ENCODE results near the gene ADH1B. TPM values are rescaled to one million over a fixed set of nuclear protein-coding genes. Genes with fewer than 3 reads are reported as not detected.

ADH1B gene
- total and polyA plus RNA-seq, 4 donors = 38.3 to 1,460 (median 911) TPM

DNA sequence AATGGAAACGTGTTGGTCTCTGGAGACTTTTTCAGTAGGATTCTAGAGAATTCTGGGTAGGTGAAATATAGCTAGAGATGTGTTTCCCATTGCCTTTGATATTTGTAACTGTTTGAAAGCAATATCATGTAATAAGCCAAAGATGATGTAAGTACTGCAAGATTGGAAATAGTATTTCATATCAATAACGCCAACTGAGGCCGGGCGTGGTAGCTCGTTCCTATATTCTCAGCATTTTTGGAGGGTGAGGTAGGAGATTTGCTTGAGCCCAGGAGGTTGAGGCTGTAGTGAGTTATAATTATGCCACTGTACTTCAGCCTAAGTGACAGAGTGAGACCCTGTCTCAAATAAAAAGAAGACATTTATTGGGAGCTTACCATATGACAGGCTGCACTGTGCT lies 39.9 kb downstream of the ADH1B start:
- TF ChIP-seq, protein P1, sequence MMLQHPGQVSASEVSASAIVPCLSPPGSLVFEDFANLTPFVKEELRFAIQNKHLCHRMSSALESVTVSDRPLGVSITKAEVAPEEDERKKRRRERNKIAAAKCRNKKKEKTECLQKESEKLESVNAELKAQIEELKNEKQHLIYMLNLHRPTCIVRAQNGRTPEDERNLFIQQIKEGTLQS (IDR thresholded peaks at IDR 0.05) = no peak
- TF ChIP-seq FOXA1 (IDR thresholded peaks at IDR 0.05) (no peak), RXRA (IDR thresholded peaks at IDR 0.05) (no peak), FOXA2 (IDR thresholded peaks at IDR 0.05) (no peak), NR2F2 (IDR thresholded peaks at IDR 0.05) (no peak), TAF1 (conservative IDR thresholded peaks at IDR 0.05) (no peak), YY1 (IDR thresholded peaks at IDR 0.05) (no peak)
- TF ChIP-seq, protein P2, sequence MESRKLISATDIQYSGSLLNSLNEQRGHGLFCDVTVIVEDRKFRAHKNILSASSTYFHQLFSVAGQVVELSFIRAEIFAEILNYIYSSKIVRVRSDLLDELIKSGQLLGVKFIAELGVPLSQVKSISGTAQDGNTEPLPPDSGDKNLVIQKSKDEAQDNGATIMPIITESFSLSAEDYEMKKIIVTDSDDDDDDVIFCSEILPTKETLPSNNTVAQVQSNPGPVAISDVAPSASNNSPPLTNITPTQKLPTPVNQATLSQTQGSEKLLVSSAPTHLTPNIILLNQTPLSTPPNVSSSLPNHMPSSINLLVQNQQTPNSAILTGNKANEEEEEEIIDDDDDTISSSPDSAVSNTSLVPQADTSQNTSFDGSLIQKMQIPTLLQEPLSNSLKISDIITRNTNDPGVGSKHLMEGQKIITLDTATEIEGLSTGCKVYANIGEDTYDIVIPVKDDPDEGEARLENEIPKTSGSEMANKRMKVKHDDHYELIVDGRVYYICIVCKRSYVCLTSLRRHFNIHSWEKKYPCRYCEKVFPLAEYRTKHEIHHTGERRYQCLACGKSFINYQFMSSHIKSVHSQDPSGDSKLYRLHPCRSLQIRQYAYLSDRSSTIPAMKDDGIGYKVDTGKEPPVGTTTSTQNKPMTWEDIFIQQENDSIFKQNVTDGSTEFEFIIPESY (IDR thresholded peaks at IDR 0.05) = no peak
- TF ChIP-seq, protein P3, sequence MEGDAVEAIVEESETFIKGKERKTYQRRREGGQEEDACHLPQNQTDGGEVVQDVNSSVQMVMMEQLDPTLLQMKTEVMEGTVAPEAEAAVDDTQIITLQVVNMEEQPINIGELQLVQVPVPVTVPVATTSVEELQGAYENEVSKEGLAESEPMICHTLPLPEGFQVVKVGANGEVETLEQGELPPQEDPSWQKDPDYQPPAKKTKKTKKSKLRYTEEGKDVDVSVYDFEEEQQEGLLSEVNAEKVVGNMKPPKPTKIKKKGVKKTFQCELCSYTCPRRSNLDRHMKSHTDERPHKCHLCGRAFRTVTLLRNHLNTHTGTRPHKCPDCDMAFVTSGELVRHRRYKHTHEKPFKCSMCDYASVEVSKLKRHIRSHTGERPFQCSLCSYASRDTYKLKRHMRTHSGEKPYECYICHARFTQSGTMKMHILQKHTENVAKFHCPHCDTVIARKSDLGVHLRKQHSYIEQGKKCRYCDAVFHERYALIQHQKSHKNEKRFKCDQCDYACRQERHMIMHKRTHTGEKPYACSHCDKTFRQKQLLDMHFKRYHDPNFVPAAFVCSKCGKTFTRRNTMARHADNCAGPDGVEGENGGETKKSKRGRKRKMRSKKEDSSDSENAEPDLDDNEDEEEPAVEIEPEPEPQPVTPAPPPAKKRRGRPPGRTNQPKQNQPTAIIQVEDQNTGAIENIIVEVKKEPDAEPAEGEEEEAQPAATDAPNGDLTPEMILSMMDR (IDR thresholded peaks at IDR 0.05; ENCODE audit: low read depth, low read length, missing input control) = no peak
- WGBS = 92% methylated on average over 5 of the region's 5 CpGs

DNA sequence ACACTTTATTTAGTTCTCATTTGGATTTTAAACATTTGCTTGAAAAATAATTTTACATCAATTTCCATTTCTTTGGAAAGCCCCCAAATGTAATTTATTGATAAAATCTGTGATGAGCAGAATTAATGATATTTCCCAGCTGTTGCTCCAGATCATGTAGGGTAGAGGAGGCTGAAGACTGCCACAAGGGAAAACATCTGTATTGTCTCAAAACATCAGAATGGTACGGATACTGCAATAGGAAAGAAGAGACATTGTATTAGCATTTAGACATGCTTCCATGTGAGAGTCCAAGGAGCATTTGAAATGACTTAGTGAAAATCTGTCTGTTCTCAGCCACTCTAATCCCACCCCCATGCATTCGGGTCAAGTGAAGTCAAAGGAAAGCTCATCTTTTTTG lies 44.8 kb downstream of the ADH1B start:
- Histone ChIP-seq H3K9ac (ENCODE audit: low read depth in 1 of 2, low read length in 2 of 2) (no peak overlapping the region), H3K9me3 (ENCODE audit: control insufficient read depth in 4 of 4, low read length in 3 of 4) (no peaks in the 10 kb centered on the region), H3K27ac (ENCODE audit: low read depth in 1 of 2, low read length in 2 of 2) (no peak overlapping the region), H3K4me3 (ENCODE audit: low read depth in 1 of 3, low read length in 3 of 3) (no peak overlapping the region), H3K27me3 (ENCODE audit: control insufficient read depth in 4 of 4, insufficient read depth in 4 of 4, low read length in 3 of 4) (no peaks in the 10 kb centered on the region), H3K36me3 (ENCODE audit: control insufficient read depth in 4 of 4, insufficient read depth in 3 of 4, low read depth in 1 of 4, low read length in 3 of 4) (peaks cover 2 to 36% (median 24%) of the 10 kb centered on the region in 4 donors), H3K4me1 (ENCODE audit: control insufficient read depth in 4 of 4, insufficient read depth in 4 of 4, low read length in 3 of 4) (no peaks in the 10 kb centered on the region)
- no peak for TF ChIP-seq TAF1 (conservative IDR thresholded peaks at IDR 0.05)
- no peak for TF ChIP-seq GABPA (IDR thresholded peaks at IDR 0.05 in 1 of 2, conservative IDR thresholded peaks at IDR 0.05 in 1 of 2)
- TF ChIP-seq HNF4G (IDR thresholded peaks at IDR 0.05) = no peak
- TF ChIP-seq RAD21 (IDR thresholded peaks at IDR 0.05) = no peak
- TF ChIP-seq, protein P1 (IDR thresholded peaks at IDR 0.05) = no peak
- TF ChIP-seq, protein P3 (IDR thresholded peaks at IDR 0.05; ENCODE audit: low read depth, low read length, missing input control) = no peak
- TF ChIP-seq RXRA (IDR thresholded peaks at IDR 0.05) = no peak
- TF ChIP-seq, protein P4, sequence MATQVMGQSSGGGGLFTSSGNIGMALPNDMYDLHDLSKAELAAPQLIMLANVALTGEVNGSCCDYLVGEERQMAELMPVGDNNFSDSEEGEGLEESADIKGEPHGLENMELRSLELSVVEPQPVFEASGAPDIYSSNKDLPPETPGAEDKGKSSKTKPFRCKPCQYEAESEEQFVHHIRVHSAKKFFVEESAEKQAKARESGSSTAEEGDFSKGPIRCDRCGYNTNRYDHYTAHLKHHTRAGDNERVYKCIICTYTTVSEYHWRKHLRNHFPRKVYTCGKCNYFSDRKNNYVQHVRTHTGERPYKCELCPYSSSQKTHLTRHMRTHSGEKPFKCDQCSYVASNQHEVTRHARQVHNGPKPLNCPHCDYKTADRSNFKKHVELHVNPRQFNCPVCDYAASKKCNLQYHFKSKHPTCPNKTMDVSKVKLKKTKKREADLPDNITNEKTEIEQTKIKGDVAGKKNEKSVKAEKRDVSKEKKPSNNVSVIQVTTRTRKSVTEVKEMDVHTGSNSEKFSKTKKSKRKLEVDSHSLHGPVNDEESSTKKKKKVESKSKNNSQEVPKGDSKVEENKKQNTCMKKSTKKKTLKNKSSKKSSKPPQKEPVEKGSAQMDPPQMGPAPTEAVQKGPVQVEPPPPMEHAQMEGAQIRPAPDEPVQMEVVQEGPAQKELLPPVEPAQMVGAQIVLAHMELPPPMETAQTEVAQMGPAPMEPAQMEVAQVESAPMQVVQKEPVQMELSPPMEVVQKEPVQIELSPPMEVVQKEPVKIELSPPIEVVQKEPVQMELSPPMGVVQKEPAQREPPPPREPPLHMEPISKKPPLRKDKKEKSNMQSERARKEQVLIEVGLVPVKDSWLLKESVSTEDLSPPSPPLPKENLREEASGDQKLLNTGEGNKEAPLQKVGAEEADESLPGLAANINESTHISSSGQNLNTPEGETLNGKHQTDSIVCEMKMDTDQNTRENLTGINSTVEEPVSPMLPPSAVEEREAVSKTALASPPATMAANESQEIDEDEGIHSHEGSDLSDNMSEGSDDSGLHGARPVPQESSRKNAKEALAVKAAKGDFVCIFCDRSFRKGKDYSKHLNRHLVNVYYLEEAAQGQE (IDR thresholded peaks at IDR 0.05) = no peak
- no peak for TF ChIP-seq NR2F2 (IDR thresholded peaks at IDR 0.05)
- TF ChIP-seq EGR1 (IDR thresholded peaks at IDR 0.05; ENCODE audit: low read depth in 2 of 2) = no peak
- TF ChIP-seq, protein P2 (IDR thresholded peaks at IDR 0.05) = no peak
- TF ChIP-seq FOXA1 (IDR thresholded peaks at IDR 0.05) = no peak
- no peak for TF ChIP-seq JUND (IDR thresholded peaks at IDR 0.05)
- TF ChIP-seq YY1 (IDR thresholded peaks at IDR 0.05) = no peak
- no peak for TF ChIP-seq SP1 (IDR thresholded peaks at IDR 0.05)
- no peak for TF ChIP-seq HNF4A (conservative IDR thresholded peaks at IDR 0.05)
- TF ChIP-seq, protein P5, sequence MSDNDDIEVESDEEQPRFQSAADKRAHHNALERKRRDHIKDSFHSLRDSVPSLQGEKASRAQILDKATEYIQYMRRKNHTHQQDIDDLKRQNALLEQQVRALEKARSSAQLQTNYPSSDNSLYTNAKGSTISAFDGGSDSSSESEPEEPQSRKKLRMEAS (IDR thresholded peaks at IDR 0.05) = no peak
- TF ChIP-seq FOXA2 (IDR thresholded peaks at IDR 0.05) = no peak
- DNase-seq (ENCODE audit: low spot score) = no peak
- WGBS = 85% methylated on average over 2 of the region's 2 CpGs

More for the DNA sequence above, 39.9 kb downstream of the ADH1B start:
- DNase-seq (ENCODE audit: low spot score) = no peak
- H3K36me3 ChIP-seq (ENCODE audit: control insufficient read depth in 4 of 4, insufficient read depth in 3 of 4, low read depth in 1 of 4, low read length in 3 of 4) = peaks cover 3 to 63% (median 34%) of the 10 kb centered on the region in 4 donors
- H3K9ac ChIP-seq (ENCODE audit: low read depth in 1 of 2, low read length in 2 of 2) = no peak overlapping the region
- H3K27me3 ChIP-seq (ENCODE audit: control insufficient read depth in 4 of 4, insufficient read depth in 4 of 4, low read length in 3 of 4) = no peaks in the 10 kb centered on the region
- peaks cover 0 to 7% (median 0%) of the 10 kb centered on the region in 4 donors for H3K4me1 ChIP-seq (ENCODE audit: control insufficient read depth in 4 of 4, insufficient read depth in 4 of 4, low read length in 3 of 4)
- H3K4me3 ChIP-seq (ENCODE audit: low read depth in 1 of 3, low read length in 3 of 3) = no peak overlapping the region
- no peaks in the 10 kb centered on the region for H3K9me3 ChIP-seq (ENCODE audit: control insufficient read depth in 4 of 4, low read length in 3 of 4)
- no peak overlapping the region for H3K27ac ChIP-seq (ENCODE audit: low read depth in 1 of 2, low read length in 2 of 2)
